HepG2 (cell line): ENCODE results near the gene SRSF10. TPM values are rescaled to one million over a fixed set of nuclear protein-coding genes. Genes with fewer than 3 reads are reported as not detected.

Source experiments
- NCOR1 ChIP-seq: fragments of 200-600 bp; sonication (generic); IDR thresholded peaks from 2 replicates; pipeline ENCODE4 v1.7.0; 2017; ENCODE audit warnings: antibody characterized with exemption, low read length, borderline replicate concordance
- PATZ1 ChIP-seq: sonication (generic); formaldehyde crosslinking; IDR thresholded peaks from 2 replicates; pipeline ENCODE4 v1.4.0; 2020; ENCODE audit warnings: missing genetic modification reagents
- PRDM4 ChIP-seq: sonication (generic); formaldehyde crosslinking; IDR thresholded peaks from 2 replicates; pipeline ENCODE4 v1.9.0; 2021; ENCODE audit warnings: missing genetic modification reagents, borderline replicate concordance
- RERE ChIP-seq: IDR thresholded peaks from 2 replicates; pipeline ENCODE4 v1.6.1; 2016; ENCODE audit warnings: low read depth, missing genetic modification reagents, missing compliant biosample characterization
- RORA ChIP-seq: sonication (generic); formaldehyde crosslinking; IDR thresholded peaks from 2 replicates; pipeline ENCODE4 v1.5.0; 2020; ENCODE audit warnings: mild to moderate bottlenecking, missing genetic modification reagents, moderate library complexity
- TARDBP ChIP-seq: sonication (generic); formaldehyde crosslinking; IDR thresholded peaks from 2 replicates; pipeline ENCODE4 v1.8.0; 2022; ENCODE audit warnings: mild to moderate bottlenecking, missing genetic modification reagents
- ZBTB44 ChIP-seq: sonication (generic); formaldehyde crosslinking; IDR thresholded peaks from 2 replicates; pipeline ENCODE4 v1.4.0; 2020; ENCODE audit warnings: missing genetic modification reagents
- polyA plus RNA-seq, 8 experiments: library from polyadenylated mRNA; depleted of rRNA in 3 of 8; stranded (reverse) in 7 of 8; unstranded in 1 of 8; fragments of >200 nt; fragmentation: Illumina TruSeq in 4 of 8; extraction: Trizol in 4 of 8; gene quantifications; 2 replicates each; pipeline versions ENCODE4 v1.2.1 to v1.2.3, GENCODE V29; 2011 to 2016; ENCODE audit warnings: low read depth in 4 of 8, missing spikeins in 1 of 8, mixed read lengths in 1 of 8; ENCODE audit not compliant: insufficient read depth in 1 of 8
- total RNA-seq, 5 experiments: library from RNA; depleted of rRNA; stranded (reverse); fragments of >200 nt; fragmentation: Illumina TruSeq; extraction: Trizol; gene quantifications; 2 replicates each; pipeline ENCODE4 v1.2.3, GENCODE V29; 2016; ENCODE audit warnings: low read depth in 1 of 5
- TF ChIP-seq, protein P1 (sequence below): sonication (generic); formaldehyde crosslinking; IDR thresholded peaks from 2 replicates; pipeline ENCODE4 v1.4.0; 2020; ENCODE audit warnings: missing genetic modification reagents

SRSF10 gene
- total and polyA plus RNA-seq, 2 of the 13 experiments (the other 11 are each of a cell fraction or from before 2014, with no cell fraction given): 126 to 186 TPM

- TF ChIP-seq PRDM4 (CRISPR knock-in tag) (no peak), TARDBP (CRISPR knock-in tag) (no peak; the same call in 1 of the 2 replicates), RORA (CRISPR knock-in tag) (no peak), PATZ1 (CRISPR knock-in tag) (peak; percentile 75), NCOR1 (no peak), ZBTB44 (CRISPR knock-in tag) (no peak), RERE (CRISPR knock-in tag) (no peak)
- TF ChIP-seq, protein P1, sequence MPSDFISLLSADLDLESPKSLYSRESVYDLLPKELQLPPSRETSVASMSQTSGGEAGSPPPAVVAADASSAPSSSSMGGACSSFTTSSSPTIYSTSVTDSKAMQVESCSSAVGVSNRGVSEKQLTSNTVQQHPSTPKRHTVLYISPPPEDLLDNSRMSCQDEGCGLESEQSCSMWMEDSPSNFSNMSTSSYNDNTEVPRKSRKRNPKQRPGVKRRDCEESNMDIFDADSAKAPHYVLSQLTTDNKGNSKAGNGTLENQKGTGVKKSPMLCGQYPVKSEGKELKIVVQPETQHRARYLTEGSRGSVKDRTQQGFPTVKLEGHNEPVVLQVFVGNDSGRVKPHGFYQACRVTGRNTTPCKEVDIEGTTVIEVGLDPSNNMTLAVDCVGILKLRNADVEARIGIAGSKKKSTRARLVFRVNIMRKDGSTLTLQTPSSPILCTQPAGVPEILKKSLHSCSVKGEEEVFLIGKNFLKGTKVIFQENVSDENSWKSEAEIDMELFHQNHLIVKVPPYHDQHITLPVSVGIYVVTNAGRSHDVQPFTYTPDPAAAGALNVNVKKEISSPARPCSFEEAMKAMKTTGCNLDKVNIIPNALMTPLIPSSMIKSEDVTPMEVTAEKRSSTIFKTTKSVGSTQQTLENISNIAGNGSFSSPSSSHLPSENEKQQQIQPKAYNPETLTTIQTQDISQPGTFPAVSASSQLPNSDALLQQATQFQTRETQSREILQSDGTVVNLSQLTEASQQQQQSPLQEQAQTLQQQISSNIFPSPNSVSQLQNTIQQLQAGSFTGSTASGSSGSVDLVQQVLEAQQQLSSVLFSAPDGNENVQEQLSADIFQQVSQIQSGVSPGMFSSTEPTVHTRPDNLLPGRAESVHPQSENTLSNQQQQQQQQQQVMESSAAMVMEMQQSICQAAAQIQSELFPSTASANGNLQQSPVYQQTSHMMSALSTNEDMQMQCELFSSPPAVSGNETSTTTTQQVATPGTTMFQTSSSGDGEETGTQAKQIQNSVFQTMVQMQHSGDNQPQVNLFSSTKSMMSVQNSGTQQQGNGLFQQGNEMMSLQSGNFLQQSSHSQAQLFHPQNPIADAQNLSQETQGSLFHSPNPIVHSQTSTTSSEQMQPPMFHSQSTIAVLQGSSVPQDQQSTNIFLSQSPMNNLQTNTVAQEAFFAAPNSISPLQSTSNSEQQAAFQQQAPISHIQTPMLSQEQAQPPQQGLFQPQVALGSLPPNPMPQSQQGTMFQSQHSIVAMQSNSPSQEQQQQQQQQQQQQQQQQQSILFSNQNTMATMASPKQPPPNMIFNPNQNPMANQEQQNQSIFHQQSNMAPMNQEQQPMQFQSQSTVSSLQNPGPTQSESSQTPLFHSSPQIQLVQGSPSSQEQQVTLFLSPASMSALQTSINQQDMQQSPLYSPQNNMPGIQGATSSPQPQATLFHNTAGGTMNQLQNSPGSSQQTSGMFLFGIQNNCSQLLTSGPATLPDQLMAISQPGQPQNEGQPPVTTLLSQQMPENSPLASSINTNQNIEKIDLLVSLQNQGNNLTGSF (CRISPR knock-in tag): no peak; the same call in 1 of the 2 replicates
These were observed 20.5 kb downstream of the SRSF10 start, which contains the start of gene PNRC2 (continued) for GRCh38 chr1:23959461-23960290.
